Ishikawa (cell line): Measurements from ENCODE around the gene SDHB.

Source experiments
- CEBPB ChIP-seq: IDR thresholded peaks from 2 replicates; pipeline ENCODE4 v1.6.1; 2012
- CREB1 ChIP-seq: IDR thresholded peaks from 2 replicates; pipeline ENCODE4 v1.6.1; 2012; ENCODE audit warnings: low read depth
- EGR1 ChIP-seq: IDR thresholded peaks from 2 replicates; pipeline ENCODE4 v1.6.1; 2012
- EP300 ChIP-seq: IDR thresholded peaks from 2 replicates; pipeline ENCODE4 v1.6.1; 2012; ENCODE audit warnings: borderline replicate concordance
- TAF1 ChIP-seq: IDR thresholded peaks from 2 replicates; pipeline ENCODE4 v1.6.1; 2012; ENCODE audit warnings: low read depth, mild to moderate bottlenecking
- TCF12 ChIP-seq: IDR thresholded peaks from 2 replicates; pipeline ENCODE4 v1.6.1; 2012; ENCODE audit warnings: low read depth
- ZBTB7A ChIP-seq: IDR thresholded peaks from 2 replicates; pipeline ENCODE4 v1.6.1; 2012; ENCODE audit warnings: low read depth
- TF ChIP-seq, protein P1 (sequence below): IDR thresholded peaks from 2 replicates; pipeline ENCODE4 v1.6.1; 2012
- TF ChIP-seq, protein P2 (sequence below): IDR thresholded peaks from 2 replicates; pipeline ENCODE4 v1.6.1; 2012; ENCODE audit warnings: low read depth, mild to moderate bottlenecking
- TF ChIP-seq, protein P3 (sequence below): IDR thresholded peaks from 2 replicates; pipeline ENCODE4 v1.6.1; 2012

DNA sequence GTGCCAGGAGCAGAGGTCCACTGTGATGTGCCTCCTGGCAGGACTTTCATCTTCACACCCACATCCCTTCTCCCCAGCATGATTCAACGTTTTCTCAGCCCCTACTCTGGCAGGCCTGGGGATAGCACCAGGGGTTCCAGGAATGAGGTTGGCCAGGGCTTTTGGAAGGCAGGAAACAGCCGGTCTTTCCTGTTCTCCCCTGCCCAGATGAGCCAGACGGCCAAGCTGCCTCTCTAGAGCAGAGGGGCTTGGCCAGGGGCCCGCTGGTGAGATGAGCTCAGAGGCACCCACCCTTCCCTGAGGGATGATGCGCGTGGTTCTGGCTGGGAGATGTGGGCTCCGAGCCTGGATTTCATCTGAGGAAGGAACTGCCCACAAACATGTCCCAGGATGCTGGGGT lies 69.1 kb downstream of the SDHB start:
- no peak for TF ChIP-seq TAF1
- no peak for TF ChIP-seq CREB1
- TF ChIP-seq EP300 = no peak
- no peak for TF ChIP-seq ZBTB7A
- TF ChIP-seq, protein P1, sequence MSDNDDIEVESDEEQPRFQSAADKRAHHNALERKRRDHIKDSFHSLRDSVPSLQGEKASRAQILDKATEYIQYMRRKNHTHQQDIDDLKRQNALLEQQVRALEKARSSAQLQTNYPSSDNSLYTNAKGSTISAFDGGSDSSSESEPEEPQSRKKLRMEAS = no peak
- TF ChIP-seq, protein P2, sequence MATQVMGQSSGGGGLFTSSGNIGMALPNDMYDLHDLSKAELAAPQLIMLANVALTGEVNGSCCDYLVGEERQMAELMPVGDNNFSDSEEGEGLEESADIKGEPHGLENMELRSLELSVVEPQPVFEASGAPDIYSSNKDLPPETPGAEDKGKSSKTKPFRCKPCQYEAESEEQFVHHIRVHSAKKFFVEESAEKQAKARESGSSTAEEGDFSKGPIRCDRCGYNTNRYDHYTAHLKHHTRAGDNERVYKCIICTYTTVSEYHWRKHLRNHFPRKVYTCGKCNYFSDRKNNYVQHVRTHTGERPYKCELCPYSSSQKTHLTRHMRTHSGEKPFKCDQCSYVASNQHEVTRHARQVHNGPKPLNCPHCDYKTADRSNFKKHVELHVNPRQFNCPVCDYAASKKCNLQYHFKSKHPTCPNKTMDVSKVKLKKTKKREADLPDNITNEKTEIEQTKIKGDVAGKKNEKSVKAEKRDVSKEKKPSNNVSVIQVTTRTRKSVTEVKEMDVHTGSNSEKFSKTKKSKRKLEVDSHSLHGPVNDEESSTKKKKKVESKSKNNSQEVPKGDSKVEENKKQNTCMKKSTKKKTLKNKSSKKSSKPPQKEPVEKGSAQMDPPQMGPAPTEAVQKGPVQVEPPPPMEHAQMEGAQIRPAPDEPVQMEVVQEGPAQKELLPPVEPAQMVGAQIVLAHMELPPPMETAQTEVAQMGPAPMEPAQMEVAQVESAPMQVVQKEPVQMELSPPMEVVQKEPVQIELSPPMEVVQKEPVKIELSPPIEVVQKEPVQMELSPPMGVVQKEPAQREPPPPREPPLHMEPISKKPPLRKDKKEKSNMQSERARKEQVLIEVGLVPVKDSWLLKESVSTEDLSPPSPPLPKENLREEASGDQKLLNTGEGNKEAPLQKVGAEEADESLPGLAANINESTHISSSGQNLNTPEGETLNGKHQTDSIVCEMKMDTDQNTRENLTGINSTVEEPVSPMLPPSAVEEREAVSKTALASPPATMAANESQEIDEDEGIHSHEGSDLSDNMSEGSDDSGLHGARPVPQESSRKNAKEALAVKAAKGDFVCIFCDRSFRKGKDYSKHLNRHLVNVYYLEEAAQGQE = no peak
- TF ChIP-seq EGR1 = no peak
- TF ChIP-seq CEBPB = no peak
- no peak for TF ChIP-seq TCF12
- TF ChIP-seq, protein P3, sequence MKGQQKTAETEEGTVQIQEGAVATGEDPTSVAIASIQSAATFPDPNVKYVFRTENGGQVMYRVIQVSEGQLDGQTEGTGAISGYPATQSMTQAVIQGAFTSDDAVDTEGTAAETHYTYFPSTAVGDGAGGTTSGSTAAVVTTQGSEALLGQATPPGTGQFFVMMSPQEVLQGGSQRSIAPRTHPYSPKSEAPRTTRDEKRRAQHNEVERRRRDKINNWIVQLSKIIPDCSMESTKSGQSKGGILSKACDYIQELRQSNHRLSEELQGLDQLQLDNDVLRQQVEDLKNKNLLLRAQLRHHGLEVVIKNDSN = no peak
